Measurements from ENCODE around the gene LRP2. TPM values are rescaled to one million over a fixed set of nuclear protein-coding genes. Genes with fewer than 3 reads are reported as not detected.

Gene LRP2
- total and polyA plus RNA-seq, 2 experiments from 2014 or later = 8.1 to 38.3 TPM

DNA sequence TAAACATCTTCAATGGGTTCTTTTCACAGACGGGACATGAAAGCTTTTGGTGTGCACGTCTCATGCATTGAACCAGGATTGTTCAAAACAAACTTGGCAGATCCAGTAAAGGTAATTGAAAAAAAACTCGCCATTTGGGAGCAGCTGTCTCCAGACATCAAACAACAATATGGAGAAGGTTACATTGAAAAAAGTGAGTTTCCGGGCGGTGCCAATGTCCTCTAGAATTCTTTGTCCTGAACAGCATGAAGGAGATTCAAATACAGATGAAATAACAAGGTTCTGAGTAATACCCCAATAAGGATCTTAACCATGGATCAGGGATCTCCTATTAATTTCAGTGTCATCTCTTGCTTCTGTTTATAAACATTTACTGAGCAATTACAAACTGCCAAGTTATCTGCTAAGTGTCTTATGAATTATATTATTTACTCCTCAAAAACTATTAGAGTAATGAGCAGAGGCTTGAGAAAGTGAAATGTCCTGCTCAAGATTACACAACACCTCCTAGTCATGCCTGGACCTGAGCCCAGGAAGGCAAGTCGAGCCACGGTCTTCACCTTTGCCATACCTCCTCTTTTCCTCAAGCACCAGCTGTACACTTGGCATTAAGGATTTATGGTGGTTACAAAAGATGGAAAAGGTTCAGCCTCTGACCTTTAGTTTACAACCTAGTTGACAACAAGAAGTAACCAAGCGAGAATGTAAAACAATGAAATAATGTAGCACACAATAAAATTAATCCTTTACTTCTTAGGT, 270.4 kb downstream of the LRP2 start:
- TF ChIP-seq EZH2phosphoT487 (IDR thresholded peaks at IDR 0.05; ENCODE audit: low read depth, severe bottlenecking, unreplicated experiment) = no peak
- TF ChIP-seq, protein P1, sequence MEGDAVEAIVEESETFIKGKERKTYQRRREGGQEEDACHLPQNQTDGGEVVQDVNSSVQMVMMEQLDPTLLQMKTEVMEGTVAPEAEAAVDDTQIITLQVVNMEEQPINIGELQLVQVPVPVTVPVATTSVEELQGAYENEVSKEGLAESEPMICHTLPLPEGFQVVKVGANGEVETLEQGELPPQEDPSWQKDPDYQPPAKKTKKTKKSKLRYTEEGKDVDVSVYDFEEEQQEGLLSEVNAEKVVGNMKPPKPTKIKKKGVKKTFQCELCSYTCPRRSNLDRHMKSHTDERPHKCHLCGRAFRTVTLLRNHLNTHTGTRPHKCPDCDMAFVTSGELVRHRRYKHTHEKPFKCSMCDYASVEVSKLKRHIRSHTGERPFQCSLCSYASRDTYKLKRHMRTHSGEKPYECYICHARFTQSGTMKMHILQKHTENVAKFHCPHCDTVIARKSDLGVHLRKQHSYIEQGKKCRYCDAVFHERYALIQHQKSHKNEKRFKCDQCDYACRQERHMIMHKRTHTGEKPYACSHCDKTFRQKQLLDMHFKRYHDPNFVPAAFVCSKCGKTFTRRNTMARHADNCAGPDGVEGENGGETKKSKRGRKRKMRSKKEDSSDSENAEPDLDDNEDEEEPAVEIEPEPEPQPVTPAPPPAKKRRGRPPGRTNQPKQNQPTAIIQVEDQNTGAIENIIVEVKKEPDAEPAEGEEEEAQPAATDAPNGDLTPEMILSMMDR (IDR thresholded peaks at IDR 0.05; ENCODE audit: poor library complexity) = no peak
- no peak for TF ChIP-seq EZH2 (IDR thresholded peaks at IDR 0.05; ENCODE audit: borderline replicate concordance)

DNA sequence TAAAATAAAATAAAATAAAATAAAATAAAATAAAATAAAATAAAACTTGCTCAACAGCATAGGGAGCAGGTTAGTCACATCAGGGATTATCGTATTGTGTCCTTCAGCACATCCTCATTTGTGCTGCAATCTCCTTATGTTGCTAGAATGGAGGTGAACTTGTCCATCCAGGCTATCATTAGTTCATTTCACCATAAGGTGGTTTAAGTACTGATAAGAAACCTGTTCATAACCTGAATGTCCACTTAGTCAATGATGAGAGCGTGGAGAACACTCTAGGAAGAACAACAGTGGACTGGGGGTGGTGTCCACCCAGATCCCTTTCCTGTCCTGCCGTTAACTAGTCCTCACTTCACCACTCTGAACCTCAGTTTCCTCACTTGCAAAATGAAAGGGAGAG, 271.1 kb downstream of the LRP2 start:
- no peak overlapping the region for H3K4me3 ChIP-seq
- no peak overlapping the region for H2AFZ ChIP-seq
- no peak overlapping the region for H3K4me2 ChIP-seq
- H3K9me2 ChIP-seq (replicated peaks; ENCODE audit: insufficient read depth) = no peaks in the 10 kb centered on the region
- no peaks in the 10 kb centered on the region for H3K4me1 ChIP-seq (ENCODE audit: insufficient read depth)
- H3K36me3 ChIP-seq (replicated peaks; ENCODE audit: insufficient read depth, low read depth) = no peaks in the 10 kb centered on the region
- H4K20me1 ChIP-seq (ENCODE audit: insufficient read depth, poor library complexity, severe bottlenecking) = no peaks in the 10 kb centered on the region
- DNase-seq (ENCODE audit: low spot score) = no peak
- 94% methylated on average over 3 of the region's 3 CpGs for WGBS (ENCODE audit: low lambda C conversion rate, missing lambda C conversion rate)
- no peaks in the 10 kb centered on the region for H3K27me3 ChIP-seq
- H3K9me3 ChIP-seq (ENCODE audit: low read depth) = no peaks in the 10 kb centered on the region
- no peaks in the 10 kb centered on the region for H3K79me2 ChIP-seq
- TF ChIP-seq EZH2 (IDR thresholded peaks at IDR 0.05; ENCODE audit: borderline replicate concordance) = no peak
- TF ChIP-seq, protein P1 (IDR thresholded peaks at IDR 0.05; ENCODE audit: poor library complexity) = no peak
- TF ChIP-seq EZH2phosphoT487 (IDR thresholded peaks at IDR 0.05; ENCODE audit: low read depth, severe bottlenecking, unreplicated experiment) = no peak
- H3K27ac ChIP-seq = no peak overlapping the region

More for the DNA sequence above, 270.4 kb downstream of the LRP2 start:
- no peak overlapping the region for H3K4me2 ChIP-seq
- H3K79me2 ChIP-seq = no peaks in the 10 kb centered on the region
- H3K9me3 ChIP-seq (ENCODE audit: low read depth) = no peaks in the 10 kb centered on the region
- DNase-seq (ENCODE audit: low spot score) = no peak
- H3K9me2 ChIP-seq (replicated peaks; ENCODE audit: insufficient read depth) = no peaks in the 10 kb centered on the region
- no peaks in the 10 kb centered on the region for H3K36me3 ChIP-seq (replicated peaks; ENCODE audit: insufficient read depth, low read depth)
- H3K4me1 ChIP-seq (ENCODE audit: insufficient read depth) = no peaks in the 10 kb centered on the region
- no peak overlapping the region for H2AFZ ChIP-seq
- no peak overlapping the region for H3K4me3 ChIP-seq
- WGBS (ENCODE audit: low lambda C conversion rate, missing lambda C conversion rate) = 82% methylated on average over 8 of the region's 8 CpGs
- H4K20me1 ChIP-seq (ENCODE audit: insufficient read depth, poor library complexity, severe bottlenecking) = no peaks in the 10 kb centered on the region
- no peaks in the 10 kb centered on the region for H3K27me3 ChIP-seq
- H3K27ac ChIP-seq = no peak overlapping the region

DNA sequence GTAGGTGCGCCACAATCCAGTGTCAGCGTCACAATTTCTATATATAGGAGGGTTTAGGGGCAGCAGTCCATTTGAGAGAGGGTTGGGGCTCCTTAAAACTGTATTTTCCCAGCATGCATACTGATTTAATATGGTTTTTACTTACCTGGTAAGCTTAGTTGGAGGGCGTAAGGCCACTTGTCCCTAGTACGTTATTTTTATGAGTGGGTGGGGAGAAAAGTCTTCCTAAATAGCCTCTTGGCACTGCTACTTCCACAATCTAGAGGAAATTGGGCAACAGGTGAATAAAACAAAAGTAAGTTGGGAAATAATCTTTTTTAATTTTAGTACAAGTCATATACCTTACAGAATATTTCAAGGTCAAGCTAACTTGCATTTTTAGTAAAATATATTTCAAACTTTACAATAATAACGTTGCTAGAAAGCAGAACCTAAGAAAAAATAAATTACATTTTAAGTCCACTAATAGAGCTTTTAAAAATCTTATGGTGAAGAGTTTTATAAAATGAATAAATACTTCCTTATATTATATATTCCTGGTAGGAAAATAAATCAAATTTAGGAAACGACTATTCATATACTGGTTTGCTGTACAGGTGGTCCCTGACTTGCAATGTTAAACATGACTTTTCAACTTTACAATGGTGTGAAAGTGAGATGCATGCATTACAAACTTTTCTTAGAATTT, 272.1 kb downstream of the LRP2 start:
- no peaks in the 10 kb centered on the region for H3K79me2 ChIP-seq
- TF ChIP-seq, protein P1 (IDR thresholded peaks at IDR 0.05; ENCODE audit: poor library complexity) = no peak
- TF ChIP-seq EZH2phosphoT487 (IDR thresholded peaks at IDR 0.05; ENCODE audit: low read depth, severe bottlenecking, unreplicated experiment) (no peak), EZH2 (IDR thresholded peaks at IDR 0.05; ENCODE audit: borderline replicate concordance) (no peak)
- no peaks in the 10 kb centered on the region for H4K20me1 ChIP-seq (ENCODE audit: insufficient read depth, poor library complexity, severe bottlenecking)
- H3K36me3 ChIP-seq (replicated peaks; ENCODE audit: insufficient read depth, low read depth) = no peaks in the 10 kb centered on the region
- H3K9me2 ChIP-seq (replicated peaks; ENCODE audit: insufficient read depth) = no peaks in the 10 kb centered on the region
- H3K27me3 ChIP-seq = no peaks in the 10 kb centered on the region
- H3K27ac ChIP-seq = no peak overlapping the region
- WGBS (ENCODE audit: low lambda C conversion rate, missing lambda C conversion rate) = 92% methylated on average over 6 of the region's 6 CpGs
- no peak for DNase-seq (ENCODE audit: low spot score)
- no peaks in the 10 kb centered on the region for H3K4me1 ChIP-seq (ENCODE audit: insufficient read depth)
- no peak overlapping the region for H3K4me3 ChIP-seq
- no peak overlapping the region for H2AFZ ChIP-seq
- H3K9me3 ChIP-seq (ENCODE audit: low read depth) = no peaks in the 10 kb centered on the region
- no peak overlapping the region for H3K4me2 ChIP-seq

Data from hepatocyte (in vitro differentiated cells).